ENCODE data around the gene HLA-DQA1.
"Not testable (repeated sequence)": the region's sequence is repeated elsewhere in the genome, so short reads cannot be mapped to it uniquely, and the experiment has no call there.

The HLA-DQA1 gene

GRCh38 chr6:32621372-32621771 lies 15.8 kb upstream of the HLA-DQA1 start:
- no peak for DNase-seq (ENCODE audit: extremely low read depth in 1 of 2, low read depth in 1 of 2)

DNA sequence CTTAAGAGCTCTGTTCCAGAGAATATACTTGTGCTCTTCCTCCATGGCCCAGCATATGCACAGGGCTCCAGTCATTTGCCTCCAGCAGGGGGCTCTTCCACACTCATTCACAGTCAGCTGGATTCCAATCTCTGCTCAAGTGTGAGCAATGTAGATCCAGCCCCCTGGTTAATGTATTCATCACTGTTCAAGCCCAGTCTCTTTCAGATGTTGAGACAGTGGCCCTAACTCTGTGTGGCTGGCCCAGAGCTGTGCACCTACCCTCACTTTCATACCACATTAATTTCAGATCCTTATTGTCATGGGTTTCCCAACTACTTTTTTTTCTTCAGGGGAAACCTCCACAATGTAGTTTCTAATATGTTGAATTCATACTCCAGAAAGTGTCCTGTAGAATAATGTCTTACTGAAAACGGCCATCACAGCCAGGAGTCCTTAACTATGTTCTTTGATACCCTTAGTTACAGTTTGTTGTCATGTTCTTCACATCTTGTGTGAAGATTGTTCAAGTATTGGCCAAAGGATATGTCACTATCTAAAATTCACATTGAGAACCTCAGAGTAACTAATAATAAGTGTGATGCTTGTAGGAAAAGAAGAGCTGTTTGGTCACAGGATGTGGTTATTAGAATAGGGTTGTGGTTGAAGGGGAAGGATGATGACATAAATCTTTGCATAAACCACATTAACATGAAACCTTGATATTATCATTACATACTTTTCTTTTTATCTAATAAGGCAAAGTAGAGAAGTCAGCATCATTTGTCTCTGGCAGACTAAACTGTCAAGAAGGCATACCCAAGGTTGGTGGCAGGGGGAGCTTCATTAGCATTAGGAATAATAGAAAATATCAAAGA lies 14.4 kb upstream of the HLA-DQA1 start:
- peak; percentile 10 to 14 for DNase-seq (ENCODE audit: extremely low read depth in 1 of 2, low read depth in 1 of 2)

- DNase-seq (ENCODE audit: extremely low read depth in 1 of 2, low read depth in 1 of 2): no peak
Observed at GRCh38 chr6:32623693-32624092, 13.5 kb upstream of the HLA-DQA1 start.

DNA sequence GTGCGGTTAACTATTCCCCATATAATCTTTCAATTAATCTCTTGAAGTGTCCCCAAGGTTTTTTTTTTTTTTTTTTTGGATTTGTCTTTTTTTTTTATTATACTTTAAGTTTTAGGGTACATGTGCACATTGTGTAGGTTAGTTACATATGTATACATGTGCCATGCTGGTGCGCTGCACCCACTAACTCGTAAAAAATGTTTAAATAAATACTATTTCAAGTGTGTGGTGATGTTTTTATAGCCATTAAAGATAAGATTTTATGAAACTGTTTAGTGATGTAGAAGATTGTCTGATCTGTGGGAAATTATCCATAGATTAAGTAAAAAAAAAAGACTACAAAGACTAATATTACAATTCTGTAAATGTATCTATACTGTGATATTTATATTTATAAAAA lies 12.6 kb upstream of the HLA-DQA1 start:
- no peak for DNase-seq (ENCODE audit: extremely low read depth in 1 of 2, low read depth in 1 of 2)

DNA sequence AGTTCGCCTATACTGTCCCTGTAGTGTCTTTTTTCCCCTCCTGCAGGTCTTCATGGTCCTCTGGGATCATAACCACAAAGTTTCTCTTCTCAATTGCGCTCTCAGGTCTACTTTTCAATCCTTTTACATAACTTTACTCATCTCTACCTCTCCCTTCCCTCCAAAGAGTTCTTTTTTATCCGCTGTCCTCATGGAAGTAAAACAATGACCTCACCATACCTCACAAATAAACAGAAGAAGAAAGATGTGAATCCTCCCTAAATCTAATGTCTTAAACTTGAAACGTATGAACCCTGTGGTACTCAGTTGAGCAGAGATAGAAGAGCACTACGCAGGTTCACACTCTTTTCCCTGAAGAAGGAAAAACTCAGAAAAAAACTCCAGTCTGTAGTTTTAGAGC lies 12.1 kb upstream of the HLA-DQA1 start:
- DNase-seq (ENCODE audit: extremely low read depth in 1 of 2, low read depth in 1 of 2): no peak

GRCh38 chr6:32627249-32627648 lies 10.0 kb upstream of the HLA-DQA1 start:
- DNase-seq (ENCODE audit: extremely low read depth in 1 of 2, low read depth in 1 of 2): no peak

DNA sequence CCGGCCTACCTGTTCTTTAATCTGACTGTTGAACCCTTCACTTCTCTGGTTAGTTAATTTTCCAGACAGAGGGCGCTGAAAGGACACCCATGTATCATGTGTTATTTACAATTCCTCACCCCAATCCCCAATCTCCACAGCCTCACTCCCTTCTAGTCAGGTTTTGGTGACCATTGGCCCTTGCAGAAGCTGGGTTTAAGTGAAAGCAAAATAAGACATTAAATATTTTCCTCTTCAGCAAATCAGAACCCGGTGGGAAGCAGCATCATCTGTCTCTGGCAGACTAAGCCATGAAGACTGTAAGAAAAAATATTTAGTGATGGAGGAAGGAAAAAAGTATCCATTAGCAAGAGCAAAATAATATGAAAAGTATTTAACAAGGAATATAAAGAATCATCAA lies 9.4 kb upstream of the HLA-DQA1 start:
- DNase-seq (ENCODE audit: extremely low read depth in 1 of 2, low read depth in 1 of 2): no peak

DNA sequence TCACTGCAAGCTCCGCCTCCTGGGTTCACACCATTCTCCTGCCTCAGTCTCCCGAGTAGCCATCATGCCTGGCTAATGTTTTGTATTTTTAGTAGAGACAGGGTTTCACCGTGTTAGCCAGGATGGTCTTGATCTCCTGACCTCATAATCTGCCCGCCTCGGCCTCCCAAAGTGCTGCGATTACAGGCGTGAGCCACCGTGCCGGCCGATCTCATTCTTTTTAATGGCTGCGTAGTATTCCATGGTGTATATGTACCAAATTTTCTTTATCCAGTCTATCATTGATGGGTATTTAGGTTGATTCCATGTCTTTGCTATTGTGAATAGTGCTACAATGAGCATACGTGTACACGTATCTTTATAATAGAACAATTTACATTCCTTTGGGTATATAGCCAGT lies 7.4 kb upstream of the HLA-DQA1 start:
- not testable (repeated sequence) for DNase-seq (ENCODE audit: extremely low read depth in 1 of 2, low read depth in 1 of 2)

DNA sequence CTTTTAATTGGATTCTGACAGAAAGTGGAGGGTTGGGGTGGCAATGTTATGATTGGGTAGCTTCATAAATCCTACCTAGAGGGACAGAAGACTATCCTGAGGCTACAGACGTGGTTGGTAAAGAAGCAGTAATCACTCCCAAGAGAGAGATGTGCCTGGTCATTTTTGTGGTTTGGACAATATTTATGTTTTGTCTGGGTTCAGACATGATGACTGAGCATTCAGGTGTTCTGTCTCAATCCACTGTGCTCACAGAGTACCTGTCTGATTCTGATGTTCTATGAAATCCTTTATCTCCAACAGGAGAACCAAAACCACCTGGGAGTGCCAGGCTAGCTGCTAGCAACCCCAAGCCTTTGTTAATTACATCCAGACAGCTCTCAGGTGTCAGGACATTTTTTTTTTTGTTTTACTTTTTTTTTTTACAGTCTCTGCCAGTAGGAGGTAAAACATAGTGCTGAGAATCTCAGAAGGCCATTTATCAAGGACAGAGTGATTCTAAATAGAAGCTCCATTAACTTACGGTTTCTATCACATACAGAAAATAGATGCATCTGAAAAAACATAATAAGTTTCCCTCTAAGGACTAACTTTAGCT lies 1.6 kb upstream of the HLA-DQA1 start:
- no peak for DNase-seq (ENCODE audit: extremely low read depth in 1 of 2, low read depth in 1 of 2)

GRCh38 chr6:32637883-32638282 lies 677 bp downstream of the HLA-DQA1 start:
- DNase-seq (ENCODE audit: extremely low read depth in 1 of 2, low read depth in 1 of 2): no peak

- no peak for DNase-seq (ENCODE audit: extremely low read depth in 1 of 2, low read depth in 1 of 2)
Observed at GRCh38 chr6:32638532-32639219, 1.5 kb downstream of the HLA-DQA1 start.

GRCh38 chr6:32639440-32640394 lies 2.5 kb downstream of the HLA-DQA1 start:
- DNase-seq (ENCODE audit: extremely low read depth in 1 of 2, low read depth in 1 of 2): no peak

DNA sequence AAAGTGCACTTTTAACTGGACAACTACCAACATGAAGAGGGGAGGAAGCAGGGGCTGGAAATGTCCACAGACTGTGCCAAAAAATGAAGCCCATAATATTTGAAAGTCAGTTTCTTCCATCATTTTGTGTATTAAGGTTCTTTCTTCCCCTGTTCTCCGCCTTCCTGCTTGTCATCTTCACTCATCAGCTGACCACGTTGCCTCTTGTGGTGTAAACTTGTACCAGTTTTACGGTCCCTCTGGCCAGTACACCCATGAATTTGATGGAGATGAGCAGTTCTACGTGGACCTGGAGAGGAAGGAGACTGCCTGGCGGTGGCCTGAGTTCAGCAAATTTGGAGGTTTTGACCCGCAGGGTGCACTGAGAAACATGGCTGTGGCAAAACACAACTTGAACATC lies 3.9 kb downstream of the HLA-DQA1 start:
- DNase-seq (ENCODE audit: extremely low read depth in 1 of 2, low read depth in 1 of 2): no peak

DNA sequence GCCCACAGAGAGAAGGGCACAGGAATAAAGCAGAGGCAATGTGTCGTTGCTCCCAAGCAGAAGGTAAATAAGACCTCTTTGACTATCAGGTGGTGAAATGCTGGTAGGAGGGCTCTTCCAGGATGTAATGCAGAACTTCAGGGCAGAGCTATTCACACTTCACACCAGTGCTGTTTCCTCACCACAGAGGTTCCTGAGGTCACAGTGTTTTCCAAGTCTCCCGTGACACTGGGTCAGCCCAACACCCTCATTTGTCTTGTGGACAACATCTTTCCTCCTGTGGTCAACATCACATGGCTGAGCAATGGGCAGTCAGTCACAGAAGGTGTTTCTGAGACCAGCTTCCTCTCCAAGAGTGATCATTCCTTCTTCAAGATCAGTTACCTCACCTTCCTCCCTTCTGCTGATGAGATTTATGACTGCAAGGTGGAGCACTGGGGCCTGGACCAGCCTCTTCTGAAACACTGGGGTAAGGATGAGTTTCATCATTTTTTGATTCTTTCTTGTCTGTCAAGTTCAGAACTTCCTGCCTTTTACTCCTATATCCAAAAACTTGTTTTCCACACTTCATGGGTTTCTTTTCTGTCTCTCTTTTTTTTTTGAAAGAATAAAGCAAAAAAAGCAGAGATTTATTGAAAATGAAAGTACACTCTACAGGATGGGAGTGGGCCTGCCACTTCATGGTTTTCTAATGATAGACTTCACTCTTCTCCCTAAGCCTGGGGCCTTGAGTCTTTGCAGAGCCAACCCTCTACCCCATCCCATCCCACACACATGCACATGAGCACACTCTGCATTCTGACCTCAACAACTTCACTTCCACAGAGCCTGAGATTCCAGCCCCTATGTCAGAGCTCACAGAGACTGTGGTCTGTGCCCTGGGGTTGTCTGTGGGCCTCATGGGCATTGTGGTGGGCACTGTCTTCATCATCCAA lies 4.8 kb downstream of the HLA-DQA1 start:
- not testable (repeated sequence) for DNase-seq (ENCODE audit: extremely low read depth in 1 of 2, low read depth in 1 of 2)

- no peak for DNase-seq (ENCODE audit: extremely low read depth in 1 of 2, low read depth in 1 of 2)
Observed at GRCh38 chr6:32642720-32643106, 5.5 kb downstream of the HLA-DQA1 start.

DNA sequence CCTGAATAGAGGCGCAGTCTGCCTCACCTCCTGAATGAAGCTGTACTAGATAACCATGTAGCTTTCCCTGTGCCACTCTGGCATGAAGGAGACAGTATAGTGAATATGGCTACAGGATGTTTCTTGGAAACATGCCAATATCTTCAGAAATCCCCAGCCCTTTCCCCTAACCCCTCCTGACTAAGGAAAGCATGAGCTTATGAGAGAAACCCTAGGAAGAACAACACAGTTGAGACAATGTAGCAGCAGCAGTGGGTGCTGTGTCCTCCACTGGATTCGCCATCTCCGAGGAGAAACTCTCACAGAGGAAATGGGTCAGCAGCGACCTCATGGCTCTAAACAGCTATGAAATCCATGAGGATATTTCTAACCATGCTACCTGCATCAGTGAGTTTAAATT lies 6.7 kb downstream of the HLA-DQA1 start:
- no peak for DNase-seq (ENCODE audit: extremely low read depth in 1 of 2, low read depth in 1 of 2)

GRCh38 chr6:32645047-32645703 lies 8.0 kb downstream of the HLA-DQA1 start:
- no peak for DNase-seq (ENCODE audit: extremely low read depth in 1 of 2, low read depth in 1 of 2)

DNA sequence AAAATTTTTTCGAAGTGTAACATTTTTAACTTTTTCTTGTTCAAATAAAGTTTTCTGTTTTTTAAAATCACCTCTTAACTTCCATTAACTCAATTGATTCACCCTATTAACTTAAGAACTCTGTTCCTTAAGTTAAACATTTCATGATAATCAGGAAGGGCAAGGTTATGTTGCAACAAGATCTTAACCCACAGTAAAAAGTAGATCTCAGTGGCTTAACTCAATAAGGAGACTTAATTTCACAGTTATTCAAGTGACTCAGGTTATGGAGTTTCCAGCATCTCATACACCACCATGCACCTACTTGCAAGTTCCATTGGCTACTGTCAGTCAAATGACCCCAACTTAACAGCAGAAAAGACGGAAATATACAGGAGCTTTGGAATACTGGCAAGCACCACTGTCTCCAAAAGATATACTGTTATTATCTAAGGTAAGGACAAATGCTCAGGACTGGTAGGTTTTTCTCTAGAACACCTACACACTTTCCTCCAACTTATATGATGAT lies 18.1 kb downstream of the HLA-DQA1 start:
- no peak for DNase-seq (ENCODE audit: extremely low read depth in 1 of 2, low read depth in 1 of 2)

DNA sequence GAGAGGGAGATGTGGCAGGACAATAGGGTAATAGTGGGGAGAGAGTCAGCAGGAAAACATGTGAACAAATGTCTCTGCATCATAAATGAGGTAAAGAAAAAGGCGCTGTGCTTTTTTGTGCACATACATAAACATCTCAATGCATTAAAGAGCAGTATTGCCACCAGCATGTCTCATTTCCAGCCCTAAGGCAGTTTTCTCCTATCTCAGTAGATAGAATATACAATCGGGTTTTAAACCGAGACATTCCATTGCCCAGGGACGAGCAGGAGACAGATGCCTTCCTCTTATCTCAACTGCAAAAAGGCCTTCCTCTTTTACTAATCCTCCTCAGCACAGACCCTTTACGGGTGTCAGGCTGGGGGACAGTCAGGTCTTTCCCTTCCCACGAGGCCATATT lies 20.1 kb downstream of the HLA-DQA1 start:
- not testable (repeated sequence) for DNase-seq (ENCODE audit: extremely low read depth in 1 of 2, low read depth in 1 of 2)

Measured in activated CD8-positive, alpha-beta memory T cell treated with anti-CD3 and anti-CD28 coated beads for 1 hour (primary cell).